Caki2 (cell line): ENCODE data around the gene UNK. TPM values are rescaled to one million over a fixed set of nuclear protein-coding genes. Genes with fewer than 3 reads are reported as not detected.

ENCODE experiments used
- DNase-seq: peaks from one replicate; pipeline ENCODE4 v3.0.0-alpha.2; 2015; ENCODE audit warnings: low read depth
- in situ Hi-C: cut with HindIII; loops from 2 replicates; pipeline ENCODE4 v1.10.0; 2016; ENCODE audit warnings: low sequenced_read_pairs, low pct_unique_long_range_greater_than_20kb, mixed read lengths
- total RNA-seq: library from RNA; depleted of rRNA; stranded (reverse); fragments of >200 nt; shearing (Covaris generic); gene quantifications from 2 replicates; pipeline ENCODE4 v1.2.3, GENCODE V29; 2014; ENCODE audit warnings: low replicate concordance

UNK gene
- total RNA-seq, 1 experiment from 2014 or later = 37.1 TPM

DNA sequence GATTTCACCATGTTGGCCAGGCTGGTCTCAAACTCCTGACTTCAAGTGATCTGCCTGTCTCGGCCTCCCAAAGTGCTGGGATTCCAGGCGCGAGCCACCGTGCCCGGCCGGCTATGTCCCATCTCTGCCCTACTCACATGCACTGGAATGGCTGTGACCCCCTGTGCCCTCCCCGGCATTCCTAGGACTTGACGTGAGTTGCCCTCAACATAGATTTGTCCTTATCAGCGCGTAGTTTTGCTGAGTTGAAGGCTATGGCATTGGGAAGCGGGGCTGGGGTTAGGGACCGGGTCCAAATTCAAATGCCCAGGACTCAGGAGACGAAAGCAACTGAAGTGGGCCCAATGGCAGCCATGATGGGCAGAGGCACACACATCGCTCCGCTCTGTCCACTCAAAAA is 53.8 kb downstream of the UNK start:
- in situ Hi-C loops = no loop called here
- no peak for DNase-seq

DNA sequence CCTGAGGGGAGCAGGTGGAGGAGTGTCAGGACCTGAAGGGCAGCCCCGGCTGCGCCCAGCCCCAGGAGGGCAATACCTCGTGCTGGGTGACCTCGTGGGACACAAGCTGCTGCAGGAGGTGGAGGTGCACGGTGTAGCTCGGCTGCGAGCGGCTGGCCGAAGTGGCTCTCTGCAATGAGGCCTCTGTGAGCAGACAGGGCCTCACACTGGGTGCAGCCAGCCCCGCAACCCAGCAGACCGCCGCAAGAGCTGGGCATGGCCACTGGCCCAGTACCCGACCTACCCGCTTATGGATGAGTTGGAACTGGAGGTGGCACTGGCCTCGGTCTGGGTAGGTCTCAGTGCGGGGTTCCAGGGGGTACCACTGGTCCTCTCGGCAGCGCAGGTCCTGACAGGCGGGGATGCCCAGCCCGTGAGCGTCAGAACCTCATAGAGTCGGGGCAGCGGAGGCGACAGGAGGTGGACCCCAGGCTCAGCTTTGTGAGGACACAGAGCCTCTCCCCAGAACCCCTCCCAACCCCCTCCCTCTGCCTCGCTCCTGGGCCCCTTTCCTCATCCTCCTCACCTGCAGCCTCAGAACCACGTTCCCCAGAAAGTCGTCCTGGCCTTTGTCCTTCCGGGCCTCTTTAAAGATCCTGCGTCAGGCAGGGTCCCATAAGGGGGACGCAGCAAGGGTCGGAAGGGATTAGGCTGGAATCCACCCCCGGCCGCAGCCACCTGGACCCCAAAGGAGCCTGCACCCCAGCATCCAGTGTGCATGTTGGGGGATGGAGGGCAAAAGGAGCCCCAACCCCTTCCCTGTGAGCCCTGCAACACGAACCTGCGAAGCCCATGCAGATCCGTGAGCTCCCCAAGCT is 55.6 kb downstream of the UNK start:
- in situ Hi-C loops = no loop called here
- DNase-seq = no peak

DNA sequence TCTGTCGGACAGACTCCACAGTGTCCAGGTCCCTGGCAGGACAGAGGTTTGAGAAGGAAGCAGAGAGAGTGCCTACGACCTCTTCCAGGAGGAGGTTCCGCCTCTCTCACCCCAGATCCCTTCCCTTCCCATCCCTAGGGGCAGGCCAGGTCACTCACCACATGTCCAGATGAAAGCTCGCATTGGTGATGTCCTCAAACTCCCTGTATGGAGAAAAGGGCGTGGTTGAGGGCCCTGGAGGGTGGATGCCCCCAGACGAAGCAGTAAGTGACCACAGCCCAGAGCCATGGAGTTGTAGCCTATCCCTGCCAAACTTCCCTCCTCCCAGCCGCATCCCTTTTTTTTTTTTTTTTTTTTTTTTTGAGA is 56.2 kb downstream of the UNK start:
- DNase-seq = no peak
- in situ Hi-C loops = no loop called here

DNA sequence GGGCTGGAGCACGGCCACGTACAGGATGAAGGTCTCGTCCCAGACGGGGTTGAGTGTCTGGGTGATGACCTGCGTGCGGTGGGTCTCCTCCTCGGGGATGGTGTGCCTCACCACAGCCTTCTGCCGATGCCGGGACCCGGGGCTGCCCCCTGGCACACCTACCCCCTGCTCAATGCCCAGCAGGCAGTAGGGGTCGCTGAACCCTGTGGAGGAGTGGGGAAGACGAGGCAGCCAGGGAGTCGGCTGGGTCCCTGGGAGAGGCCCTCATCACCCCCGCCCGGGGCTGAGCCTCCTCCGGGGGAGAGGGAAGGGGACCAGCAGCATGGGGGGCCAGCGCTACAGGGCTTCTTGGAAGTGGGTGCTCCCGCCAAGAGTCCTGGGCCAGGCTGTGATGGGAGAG is 57.8 kb downstream of the UNK start:
- in situ Hi-C loops = no loop called here

DNA sequence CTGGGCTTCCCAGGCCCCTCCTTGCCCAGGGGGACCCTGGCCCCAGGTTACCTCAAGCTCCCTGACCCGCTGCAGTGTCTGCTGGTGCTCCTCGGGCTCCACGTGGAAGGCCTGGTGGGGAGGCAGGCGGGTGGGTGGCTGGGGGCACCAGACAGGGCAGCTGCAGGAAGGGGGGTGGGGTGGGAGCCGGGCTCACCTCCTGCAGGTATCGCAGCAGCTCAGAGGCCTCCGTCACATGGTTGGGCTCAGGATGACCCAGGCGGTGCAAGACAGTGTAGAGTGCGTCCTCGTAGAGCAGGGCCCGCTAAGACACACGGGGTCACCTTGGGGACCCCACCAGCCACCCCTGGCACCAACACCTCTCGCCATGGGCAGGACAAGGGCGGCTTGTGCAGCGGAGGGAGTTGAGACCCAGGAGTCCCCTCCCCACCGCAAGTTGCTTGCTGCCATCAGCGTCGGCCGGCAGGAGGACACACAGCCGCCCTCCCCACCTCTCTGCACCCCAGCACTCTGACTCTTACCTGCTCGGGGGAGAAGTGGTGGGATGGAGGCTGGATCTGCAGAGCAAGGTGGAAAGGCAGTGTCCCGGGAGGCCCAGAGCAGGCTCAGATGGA is 58.5 kb downstream of the UNK start:
- in situ Hi-C loops = no loop called here

More for the DNA sequence above, 57.8 kb downstream of the UNK start:
- DNase-seq = no peak

DNA sequence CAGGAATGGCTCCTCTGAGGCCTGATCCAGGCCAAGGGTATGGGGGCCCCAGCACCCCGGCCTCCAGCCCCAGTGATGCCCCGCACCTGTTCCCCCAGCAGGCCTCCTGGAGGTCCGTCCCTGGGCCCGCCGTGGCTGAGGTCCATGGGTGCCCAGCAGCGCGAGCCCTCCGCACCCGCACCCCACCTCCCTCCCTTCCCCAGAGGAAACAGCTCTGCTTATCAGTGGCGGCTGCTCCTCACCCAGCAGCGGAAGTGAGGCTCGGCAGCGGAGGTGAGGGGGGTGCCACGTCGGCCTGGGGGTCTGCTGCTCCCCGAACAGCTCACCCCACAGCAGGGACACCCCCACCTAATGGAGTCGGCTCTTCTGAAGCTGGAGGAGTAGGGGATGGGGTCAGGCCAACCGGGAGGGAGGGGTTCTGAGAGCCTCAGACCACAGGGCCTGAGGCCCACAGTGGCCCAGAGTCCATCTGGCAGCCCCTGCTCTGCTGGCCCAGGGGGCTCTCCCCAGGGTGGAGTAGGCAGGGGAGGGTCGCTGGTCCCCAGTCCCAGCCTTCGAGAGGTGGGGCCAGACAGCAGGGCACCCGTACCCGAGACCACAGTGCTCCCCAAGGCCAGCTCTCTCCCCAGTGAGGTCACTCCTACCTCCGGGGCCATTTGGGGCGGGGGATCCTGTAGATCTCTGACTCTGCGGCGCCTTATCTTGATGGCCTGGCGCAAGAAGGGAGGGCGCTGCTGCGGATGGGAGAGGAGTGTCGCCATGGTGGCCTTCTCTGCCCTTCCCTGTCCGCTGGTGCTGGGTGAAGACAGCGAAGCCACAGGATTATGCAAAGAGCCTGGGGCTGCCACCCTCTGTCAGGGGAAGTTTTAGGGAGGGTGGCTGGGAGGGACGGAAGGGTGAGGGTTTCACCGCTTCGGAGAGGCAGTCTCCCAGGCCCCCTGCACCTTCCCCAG is 59.2 kb downstream of the UNK start, which contains the start of gene UNC13D:
TSS of gene UNC13D (minus strand) at position 828 of the 953 bp plus-strand sequence. CDS start at position 761, 67 bp downstream.
- DNase-seq = peak; percentile 38
- in situ Hi-C loops = no loop called here

More for the DNA sequence above, 58.5 kb downstream of the UNK start:
- no peak for DNase-seq

DNA sequence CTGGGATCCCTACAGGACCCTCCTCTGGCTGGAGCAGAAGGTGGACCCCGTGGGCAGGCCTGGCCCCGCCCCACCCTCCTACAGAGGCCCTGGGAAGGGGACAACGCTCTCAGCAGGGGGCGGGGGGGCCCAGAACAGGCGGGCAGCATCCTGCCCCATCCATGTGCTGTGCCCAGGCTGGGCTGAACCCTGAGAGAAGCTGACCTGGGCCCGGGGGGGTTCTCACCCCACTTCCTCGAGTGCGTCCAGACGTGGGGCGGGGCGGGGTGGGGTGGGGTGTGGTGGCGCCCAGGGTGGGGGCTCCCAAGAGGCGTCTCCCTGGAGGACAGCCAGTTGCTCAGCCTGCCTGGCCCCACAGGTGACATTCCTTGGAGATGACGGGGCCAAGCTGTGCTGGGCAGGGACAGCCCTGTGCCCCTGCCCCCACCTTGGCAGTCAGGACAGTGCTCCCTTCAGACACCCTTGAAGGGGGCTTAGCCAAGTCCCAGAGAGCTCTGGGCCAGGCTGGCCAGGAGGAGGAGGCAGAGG is 60.0 kb downstream of the UNK start:
- no peak for DNase-seq
- in situ Hi-C loops = no loop called here

DNA sequence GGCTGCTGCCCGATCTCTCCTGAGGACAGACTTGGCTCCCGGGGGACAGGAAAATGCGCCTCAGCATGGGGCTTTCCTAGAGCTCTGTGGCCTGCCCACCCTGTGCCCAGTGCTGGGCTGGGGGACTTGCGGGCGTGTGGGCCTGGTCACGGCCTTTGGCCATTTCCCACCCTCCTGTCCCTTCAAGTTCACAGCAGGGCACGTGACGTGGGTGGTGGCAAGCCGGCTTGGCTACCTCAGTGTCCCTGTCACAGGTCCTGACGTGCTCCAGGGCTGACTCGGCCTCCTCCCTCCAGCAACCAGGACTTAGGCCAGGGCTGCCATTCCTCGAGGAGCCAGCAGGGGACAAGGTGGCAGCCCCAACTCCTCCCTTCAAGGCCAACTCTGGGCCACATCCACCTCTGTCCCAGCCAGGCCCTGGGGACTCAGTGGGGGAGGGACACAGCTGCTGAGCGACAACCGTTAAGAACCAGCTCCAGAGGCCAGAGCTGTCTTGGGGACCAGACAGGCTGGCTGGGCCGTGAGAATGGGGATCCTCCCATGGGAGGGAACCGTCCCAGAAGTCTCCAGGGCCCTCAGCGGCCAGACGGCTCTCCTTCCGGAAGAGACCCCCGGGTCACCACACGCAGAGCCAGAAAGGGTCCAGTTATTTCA is 60.6 kb downstream of the UNK start:
- in situ Hi-C loops = no loop called here
- peak; percentile 93 for DNase-seq

DNA sequence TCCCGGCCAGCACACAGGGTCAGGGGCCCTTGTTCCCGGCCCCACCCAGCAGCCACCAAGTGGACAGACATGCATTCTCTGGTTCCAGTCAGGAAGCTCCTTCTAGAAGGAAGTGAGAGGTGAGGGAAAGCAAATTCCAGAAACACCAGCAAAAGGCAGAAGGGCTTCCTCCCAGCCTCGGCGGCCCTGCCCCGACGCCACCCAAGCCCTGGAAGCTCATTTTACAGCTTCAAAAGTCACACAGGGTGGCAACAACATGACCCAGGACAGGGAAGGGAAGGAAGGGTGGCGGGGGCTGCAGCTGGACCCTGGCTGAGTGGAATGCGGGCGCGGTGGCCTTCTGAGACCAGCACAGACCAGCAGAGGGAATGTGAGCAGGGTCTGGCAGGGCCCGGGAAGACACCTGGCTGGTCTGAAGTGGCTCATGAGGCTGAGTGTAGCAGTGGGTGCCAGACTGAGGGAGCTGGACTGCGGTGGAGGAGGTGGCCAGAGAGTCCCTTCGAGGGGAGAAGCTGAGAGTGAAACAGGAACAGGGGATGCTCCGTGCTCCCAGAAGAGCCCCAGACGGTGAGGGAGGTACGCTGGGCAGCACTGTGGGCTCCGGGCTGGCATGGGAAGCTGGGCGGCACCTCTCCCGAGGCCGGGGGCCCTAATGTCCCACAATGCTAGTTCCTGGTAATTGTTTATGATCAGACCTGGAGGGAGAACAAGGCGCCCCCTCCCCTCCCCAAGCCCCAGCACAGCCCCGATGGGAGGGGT is 61.5 kb downstream of the UNK start:
- in situ Hi-C loops = no loop called here
- peak; percentile 32 for DNase-seq

DNA sequence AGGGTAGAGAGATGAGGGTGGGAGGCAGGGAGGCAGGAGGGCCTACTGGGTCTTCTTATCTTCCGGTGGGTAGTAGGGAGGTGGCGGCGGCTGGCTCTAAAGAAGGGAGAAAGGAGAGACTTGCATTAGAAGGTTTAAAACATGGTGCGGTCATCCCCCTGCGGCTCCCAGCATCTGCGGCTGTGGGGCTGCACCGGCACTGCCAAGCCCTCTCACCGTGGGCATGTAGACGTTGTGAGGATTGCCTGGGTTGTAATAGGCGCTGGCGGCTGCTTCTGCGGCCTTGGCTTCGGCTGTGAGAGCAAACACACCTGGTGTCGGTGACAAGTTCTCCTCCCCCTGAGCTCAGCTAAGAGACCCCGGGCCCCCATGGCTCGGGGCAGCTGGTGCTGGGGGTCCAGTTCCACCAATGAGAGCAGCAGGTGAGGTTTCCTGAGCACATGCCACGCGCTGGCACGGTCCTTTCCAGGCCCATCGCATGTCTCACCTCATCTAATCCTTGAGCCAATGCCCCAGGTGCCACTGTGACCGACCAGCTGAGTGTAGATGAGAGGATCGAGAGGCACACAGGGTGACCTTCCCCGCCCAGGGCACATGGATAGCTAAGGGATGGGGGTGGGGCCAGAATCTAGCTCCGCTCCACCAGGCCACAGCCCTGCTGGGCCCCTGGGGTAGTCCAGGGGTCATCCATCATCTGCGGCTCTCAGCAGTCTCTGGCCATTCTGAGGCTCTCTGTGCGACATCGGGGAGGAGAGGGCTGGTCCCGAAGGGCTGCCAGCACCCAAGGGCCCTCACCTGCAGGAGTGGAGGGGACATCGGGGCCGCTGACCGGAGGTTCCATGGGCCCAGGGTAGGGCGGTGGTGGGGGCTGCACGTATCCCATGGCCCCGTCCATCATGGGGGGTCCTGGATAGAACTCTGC is 62.3 kb downstream of the UNK start:
- in situ Hi-C loops = no loop called here

DNA sequence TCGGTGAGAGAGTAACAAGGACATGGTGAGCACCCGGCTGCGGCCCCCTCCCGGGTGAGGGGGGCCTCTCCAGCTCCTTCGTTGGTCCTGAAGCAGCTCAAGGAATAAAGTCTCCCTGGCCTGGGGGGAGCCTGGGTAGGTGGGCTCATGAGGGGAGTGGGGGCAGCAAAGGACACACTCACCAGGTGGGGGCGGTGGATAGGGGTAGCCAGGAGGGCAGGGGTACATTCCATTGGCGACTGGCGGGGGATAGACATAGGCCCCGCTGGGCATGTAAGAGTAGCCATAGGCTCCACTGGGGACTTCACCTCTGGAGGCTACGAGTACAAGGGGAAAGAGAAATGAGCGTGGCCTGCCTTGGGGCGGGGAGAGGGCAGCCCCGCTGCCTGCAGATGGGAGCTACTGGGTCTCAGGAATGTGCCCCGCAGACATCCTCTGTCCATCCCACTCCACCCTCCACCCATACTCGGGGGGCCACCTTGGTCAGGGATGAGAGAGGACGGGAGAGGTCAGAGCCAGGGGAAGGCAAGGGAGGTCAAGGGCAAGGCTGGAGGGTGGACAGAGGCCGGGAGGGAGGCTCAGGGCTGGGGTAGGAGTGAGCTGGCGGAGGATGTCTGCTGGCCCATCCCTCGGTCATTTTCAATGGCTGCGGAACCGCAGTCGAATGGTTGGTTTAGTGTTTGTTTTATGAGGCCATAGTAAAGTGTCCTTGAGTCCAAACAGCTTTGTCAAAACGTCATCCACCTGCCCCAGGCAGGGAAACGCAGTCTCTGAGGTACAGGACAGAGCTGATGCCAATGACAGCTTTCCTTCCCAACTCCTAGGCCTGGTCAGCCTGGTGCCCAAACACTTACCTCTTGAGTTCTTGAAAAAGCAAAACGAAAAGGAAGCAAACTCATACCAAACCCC is 63.3 kb downstream of the UNK start:
- no peak for DNase-seq
- in situ Hi-C loops = no loop called here

More for the DNA sequence above, 62.3 kb downstream of the UNK start:
- DNase-seq = no peak

DNA sequence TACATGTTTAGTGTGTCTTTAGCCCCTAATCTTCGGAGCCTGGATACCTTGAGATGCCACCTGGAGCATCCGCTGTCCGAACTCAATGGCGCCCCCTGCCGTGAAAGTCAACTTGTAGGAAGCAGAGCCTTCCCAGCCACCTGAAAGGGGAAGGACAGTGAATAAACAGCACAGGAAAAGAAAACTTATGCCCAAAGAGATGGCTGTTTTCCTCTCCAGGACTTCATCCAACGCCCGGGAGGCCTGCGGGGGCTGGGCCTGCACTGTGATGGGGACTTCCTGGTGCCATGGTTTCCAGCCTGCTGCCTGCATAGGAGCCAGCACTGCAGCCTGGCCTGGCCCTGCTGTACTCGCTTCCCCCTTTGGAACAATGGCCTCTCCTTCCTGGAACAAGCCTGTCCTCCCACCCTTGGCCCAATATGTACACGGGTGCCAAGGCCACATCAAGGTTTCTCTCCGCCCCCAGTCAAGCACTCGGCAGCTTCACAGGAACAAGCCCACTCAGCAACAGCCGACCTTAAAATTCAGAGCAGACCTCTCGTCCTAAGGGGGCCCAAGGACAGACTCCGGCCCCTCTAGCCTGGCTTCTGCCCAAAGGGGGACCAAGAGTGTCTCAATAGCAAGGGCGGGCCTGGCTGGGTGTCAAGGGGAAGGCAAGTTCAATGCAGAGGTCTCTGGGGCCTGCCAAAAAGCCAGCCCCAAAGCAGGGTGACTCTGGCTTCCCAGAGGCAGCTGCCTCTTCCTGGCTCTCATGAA is 64.1 kb downstream of the UNK start:
- in situ Hi-C loops = no loop called here
- peak; percentile 39 for DNase-seq

DNA sequence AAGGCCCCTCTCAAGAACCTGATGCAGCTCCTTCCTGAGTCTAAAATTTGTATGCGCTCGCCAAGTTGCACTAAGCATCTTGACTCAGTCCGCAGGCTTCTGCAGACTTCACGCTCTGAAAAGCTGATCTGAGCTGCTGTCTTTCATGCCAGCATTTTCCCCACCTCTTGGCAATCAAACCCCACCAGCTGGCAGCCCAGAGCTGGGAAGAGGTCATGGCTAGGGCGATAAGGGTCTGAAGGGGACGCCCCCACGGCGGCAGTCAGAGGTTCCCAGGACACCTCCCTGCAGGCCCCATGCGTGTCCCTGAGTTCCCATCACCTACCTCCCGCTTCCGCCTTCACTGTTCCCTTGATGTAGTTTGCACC is 64.7 kb downstream of the UNK start:
- DNase-seq = no peak

DNA sequence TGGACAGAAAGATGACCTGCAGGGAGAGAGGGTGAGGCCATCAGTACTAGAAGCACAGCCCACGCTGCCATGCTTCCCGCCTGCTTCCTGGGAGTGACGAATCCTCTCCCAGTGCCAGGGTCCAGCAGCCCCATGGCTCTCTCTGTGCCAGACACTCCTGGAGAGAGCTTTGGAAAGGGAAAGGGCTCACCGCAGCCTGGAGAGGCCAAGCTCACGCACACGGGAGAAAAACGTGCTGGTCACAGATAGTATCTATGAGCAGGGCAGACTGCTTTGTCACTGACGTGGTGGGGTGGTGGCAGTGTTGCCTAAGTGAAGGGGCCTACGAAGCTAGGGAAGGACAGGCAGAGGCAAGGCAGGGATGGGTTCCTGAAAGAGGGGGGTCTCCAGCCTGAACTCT is 65.1 kb downstream of the UNK start:
- no peak for DNase-seq
- in situ Hi-C loops = no loop called here

More for the DNA sequence above, 64.7 kb downstream of the UNK start:
- in situ Hi-C loops = no loop called here
